ENCODE results near the gene MLXIP.

MLXIP gene

GRCh38 chr12:122128481-122128880 lies 49.9 kb downstream of the MLXIP start:
- no peak for DNase-seq

GRCh38 chr12:122129131-122129530 lies 50.6 kb downstream of the MLXIP start:
- no peak for DNase-seq

- DNase-seq: no peak
Measured at GRCh38 chr12:122130150-122130549, 51.6 kb downstream of the MLXIP start.

GRCh38 chr12:122133192-122133950 lies 54.8 kb downstream of the MLXIP start:
- DNase-seq: no peak

- no peak for DNase-seq
Measured at GRCh38 chr12:122135437-122136031, 57.0 kb downstream of the MLXIP start.

- no peak for DNase-seq
Measured at GRCh38 chr12:122137229-122137628, 58.7 kb downstream of the MLXIP start.

- no peak for DNase-seq
Measured at GRCh38 chr12:122137681-122138080, 59.1 kb downstream of the MLXIP start.

GRCh38 chr12:122138181-122138580 lies 59.6 kb downstream of the MLXIP start:
- no peak for DNase-seq

- no peak for DNase-seq
Measured at GRCh38 chr12:122138616-122139015, 60.1 kb downstream of the MLXIP start.

GRCh38 chr12:122139266-122139665 lies 60.7 kb downstream of the MLXIP start:
- no peak for DNase-seq

GRCh38 chr12:122139941-122140340 lies 61.4 kb downstream of the MLXIP start:
- no peak for DNase-seq

GRCh38 chr12:122140467-122141257 lies 62.1 kb downstream of the MLXIP start:
- DNase-seq: no peak

- no peak for DNase-seq
Measured at GRCh38 chr12:122141911-122142725, 63.6 kb downstream of the MLXIP start.

- DNase-seq: no peak
Measured at GRCh38 chr12:122142857-122143256, 64.3 kb downstream of the MLXIP start.

GRCh38 chr12:122144885-122145284 lies 66.3 kb downstream of the MLXIP start:
- no peak for DNase-seq

- DNase-seq: no peak
Measured at GRCh38 chr12:122145505-122146330, 67.2 kb downstream of the MLXIP start.

- no peak for DNase-seq
Measured at GRCh38 chr12:122147514-122148290, 69.1 kb downstream of the MLXIP start.

GRCh38 chr12:122148657-122149056 lies 70.1 kb downstream of the MLXIP start:
- DNase-seq: no peak

- DNase-seq: no peak
Measured at GRCh38 chr12:122150127-122150681, 71.6 kb downstream of the MLXIP start.

- no peak for DNase-seq
Measured at GRCh38 chr12:122152754-122153153, 74.2 kb downstream of the MLXIP start.

- DNase-seq: no peak
Measured at GRCh38 chr12:122155705-122156104, 77.1 kb downstream of the MLXIP start.

Measured in activated naive CD4-positive, alpha-beta T cell treated with Interleukin-2 at 50 U/mL for 16 hours (primary cell).